ENCODE measurements around the gene SEMG1. TPM values are rescaled to one million over a fixed set of nuclear protein-coding genes. Genes with fewer than 3 reads are reported as not detected.

Gene SEMG1
- total RNA-seq, 1 donor from 2014 or later: not detected

- Mint-ChIP-seq H3K27ac (no peak overlapping the region), H3K36me3 (ENCODE audit: low read depth) (no peaks in the 10 kb centered on the region), H3K4me3 (no peak overlapping the region), H3K4me1 (ENCODE audit: low read depth) (no peaks in the 10 kb centered on the region), H3K27me3 (ENCODE audit: insufficient read depth) (peaks cover 27% of the 10 kb centered on the region), H3K9me3 (peaks cover 5% of the 10 kb centered on the region)
- intact Hi-C loops (cut with micrococcal nuclease): no loop called here
- no peak for DNase-seq (ENCODE audit: low spot score)
Observed at GRCh38 chr20:45235995-45236394, 29.2 kb downstream of the SEMG1 start.

GRCh38 chr20:45238139-45238538 lies 31.3 kb downstream of the SEMG1 start:
- Mint-ChIP-seq H3K9me3 (peaks cover 5% of the 10 kb centered on the region), H3K36me3 (ENCODE audit: low read depth) (no peaks in the 10 kb centered on the region), H3K27ac (no peak overlapping the region), H3K4me1 (ENCODE audit: low read depth) (no peaks in the 10 kb centered on the region), H3K27me3 (ENCODE audit: insufficient read depth) (peaks cover 34% of the 10 kb centered on the region), H3K4me3 (no peak overlapping the region)
- DNase-seq (ENCODE audit: low spot score): no peak
- intact Hi-C loops (cut with micrococcal nuclease): no loop called here

- Mint-ChIP-seq H3K27ac (no peak overlapping the region), H3K27me3 (ENCODE audit: insufficient read depth) (peaks cover 50% of the 10 kb centered on the region), H3K9me3 (no peaks in the 10 kb centered on the region), H3K36me3 (ENCODE audit: low read depth) (no peaks in the 10 kb centered on the region), H3K4me3 (no peak overlapping the region), H3K4me1 (ENCODE audit: low read depth) (no peaks in the 10 kb centered on the region)
- intact Hi-C loops (cut with micrococcal nuclease): no loop called here
- no peak for DNase-seq (ENCODE audit: low spot score)
Observed at GRCh38 chr20:45246109-45246508, 39.3 kb downstream of the SEMG1 start.

GRCh38 chr20:45247865-45248264 lies 41.0 kb downstream of the SEMG1 start:
- Mint-ChIP-seq H3K9me3 (no peaks in the 10 kb centered on the region), H3K36me3 (ENCODE audit: low read depth) (no peaks in the 10 kb centered on the region), H3K4me1 (ENCODE audit: low read depth) (no peaks in the 10 kb centered on the region), H3K27me3 (ENCODE audit: insufficient read depth) (peaks cover 38% of the 10 kb centered on the region), H3K4me3 (no peak overlapping the region), H3K27ac (no peak overlapping the region)
- intact Hi-C loops (cut with micrococcal nuclease): no loop called here
- no peak for DNase-seq (ENCODE audit: low spot score)

GRCh38 chr20:45248609-45249008 lies 41.8 kb downstream of the SEMG1 start:
- Mint-ChIP-seq H3K9me3 (no peaks in the 10 kb centered on the region), H3K27ac (no peak overlapping the region), H3K36me3 (ENCODE audit: low read depth) (no peaks in the 10 kb centered on the region), H3K4me3 (no peak overlapping the region), H3K4me1 (ENCODE audit: low read depth) (peaks cover under 1% of the 10 kb centered on the region), H3K27me3 (ENCODE audit: insufficient read depth) (peaks cover 31% of the 10 kb centered on the region)
- intact Hi-C loops (cut with micrococcal nuclease): no loop called here
- no peak for DNase-seq (ENCODE audit: low spot score)

GRCh38 chr20:45251884-45252560 lies 45.2 kb downstream of the SEMG1 start:
- intact Hi-C loops (cut with micrococcal nuclease): no loop called here
- Mint-ChIP-seq H3K4me1 (ENCODE audit: low read depth) (peaks cover 11% of the 10 kb centered on the region), H3K4me3 (no peak overlapping the region), H3K27me3 (ENCODE audit: insufficient read depth) (peaks cover 21% of the 10 kb centered on the region), H3K27ac (no peak overlapping the region), H3K36me3 (ENCODE audit: low read depth) (no peaks in the 10 kb centered on the region), H3K9me3 (no peaks in the 10 kb centered on the region)
- DNase-seq (ENCODE audit: low spot score): no peak

DNA sequence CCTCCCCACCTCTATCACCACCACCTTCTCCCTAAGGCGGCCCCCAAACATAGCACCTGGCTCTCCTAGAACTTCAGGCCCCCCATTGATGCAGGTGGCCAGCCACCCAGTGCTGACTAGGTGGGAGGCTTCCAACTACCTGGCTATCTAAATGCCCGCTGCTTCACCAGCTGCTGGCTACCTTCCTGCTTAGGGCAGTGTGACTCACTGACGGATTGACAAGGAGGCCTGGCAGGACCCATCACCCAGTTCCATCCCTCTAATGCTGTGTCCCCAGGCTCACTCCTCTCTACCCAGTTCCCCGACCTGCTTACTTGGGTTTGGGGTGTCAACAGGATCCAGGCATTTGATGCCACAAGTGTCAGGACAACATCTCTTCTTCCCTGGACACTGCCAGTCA lies 46.4 kb downstream of the SEMG1 start:
- Mint-ChIP-seq H3K4me3 (no peak overlapping the region), H3K27ac (no peak overlapping the region), H3K27me3 (ENCODE audit: insufficient read depth) (peaks cover 18% of the 10 kb centered on the region), H3K36me3 (ENCODE audit: low read depth) (no peaks in the 10 kb centered on the region), H3K9me3 (no peaks in the 10 kb centered on the region), H3K4me1 (ENCODE audit: low read depth) (peaks cover 11% of the 10 kb centered on the region)
- no peak for DNase-seq (ENCODE audit: low spot score)
- intact Hi-C loops (cut with micrococcal nuclease): no loop called here

DNA sequence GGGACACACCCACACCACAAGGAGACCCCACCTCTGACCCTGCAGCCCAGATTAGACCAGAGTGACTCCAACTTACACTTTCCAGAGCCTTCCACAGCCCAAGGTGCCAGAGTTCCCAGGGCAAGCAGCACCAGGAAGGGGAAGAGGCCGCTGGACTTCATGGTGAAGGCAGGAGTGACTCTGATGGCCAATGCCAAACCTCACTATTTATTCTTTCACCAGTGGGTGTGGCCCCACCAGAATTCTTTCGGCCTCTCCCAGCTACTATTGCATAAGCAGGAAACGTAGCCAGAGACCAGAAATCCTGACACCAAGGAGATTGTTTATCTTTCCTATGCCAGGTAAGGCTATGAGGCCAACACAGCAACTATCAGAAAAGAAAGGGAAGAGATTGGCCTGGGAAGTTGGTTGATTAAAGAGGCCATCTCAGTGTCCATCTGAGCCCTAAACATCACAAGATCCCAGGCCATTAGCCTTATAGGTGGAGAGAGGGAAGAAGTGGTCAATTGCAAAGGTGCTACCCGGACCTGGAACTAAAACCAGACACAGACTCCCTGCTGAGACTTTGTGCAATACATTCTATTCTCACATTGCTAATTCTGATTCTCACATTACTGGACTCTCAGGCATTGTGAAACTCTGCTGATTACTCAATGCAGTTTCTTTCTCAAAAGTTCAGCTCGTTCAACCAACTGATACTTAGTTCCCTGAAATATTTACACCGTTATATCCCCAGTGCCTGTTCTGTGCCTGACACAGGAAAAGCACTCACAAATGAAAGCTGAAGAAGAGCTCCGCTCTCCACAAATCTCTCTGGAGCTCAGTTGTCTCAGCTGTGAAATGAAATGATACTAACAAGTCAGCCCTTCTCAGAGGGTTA lies 47.8 kb downstream of the SEMG1 start, which contains the start of gene SLPI:
SLPI (minus strand) TSS at position 182 of the 880 bp plus-strand sequence; CDS start at position 161, 21 bp downstream.
- H3K36me3 Mint-ChIP-seq (ENCODE audit: low read depth): no peaks in the 10 kb centered on the region
- intact Hi-C loops (cut with micrococcal nuclease): no loop called here
- no peaks in the 10 kb centered on the region for H3K9me3 Mint-ChIP-seq
- DNase-seq (ENCODE audit: low spot score): no peak
- no peak within 1 kb of the TSS for H3K27ac Mint-ChIP-seq
- H3K27me3 Mint-ChIP-seq (ENCODE audit: insufficient read depth): peaks cover 10% of the 10 kb centered on the region
- H3K4me1 Mint-ChIP-seq (ENCODE audit: low read depth): peaks cover 11% of the 10 kb centered on the region
- H3K4me3 Mint-ChIP-seq: no peak within 1 kb of the TSS

GRCh38 chr20:45257161-45257560 lies 50.3 kb downstream of the SEMG1 start:
- no peak for DNase-seq (ENCODE audit: low spot score)
- H3K27me3 Mint-ChIP-seq (ENCODE audit: insufficient read depth): peaks cover 10% of the 10 kb centered on the region
- intact Hi-C loops (cut with micrococcal nuclease): no loop called here
- H3K4me1 Mint-ChIP-seq (ENCODE audit: low read depth): peaks cover 11% of the 10 kb centered on the region
- H3K36me3 Mint-ChIP-seq (ENCODE audit: low read depth): no peaks in the 10 kb centered on the region
- no peak overlapping the region for H3K4me3 Mint-ChIP-seq
- H3K9me3 Mint-ChIP-seq: no peaks in the 10 kb centered on the region
- H3K27ac Mint-ChIP-seq: no peak overlapping the region

DNA sequence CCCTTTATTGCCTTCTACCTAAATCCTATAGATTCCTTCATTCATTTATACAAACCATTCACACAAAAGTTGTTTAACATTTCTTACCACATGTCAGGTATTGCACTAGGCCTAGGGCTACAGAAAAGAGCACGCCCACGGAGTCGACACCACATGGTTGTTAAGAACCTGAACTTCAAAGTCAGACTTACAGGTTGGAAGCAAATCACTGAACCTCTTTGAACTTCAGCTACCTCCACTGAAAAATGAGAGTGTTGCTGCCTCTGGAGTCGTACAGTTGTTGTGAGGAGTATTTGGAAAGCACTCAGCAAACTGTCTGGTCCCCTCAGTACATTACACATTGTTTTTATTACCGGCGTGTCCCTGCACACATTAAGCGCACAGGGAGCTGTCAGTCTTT lies 50.9 kb downstream of the SEMG1 start:
- H3K27me3 Mint-ChIP-seq (ENCODE audit: insufficient read depth): peaks cover 11% of the 10 kb centered on the region
- no peaks in the 10 kb centered on the region for H3K9me3 Mint-ChIP-seq
- intact Hi-C loops (cut with micrococcal nuclease): no loop called here
- no peak for DNase-seq (ENCODE audit: low spot score)
- H3K36me3 Mint-ChIP-seq (ENCODE audit: low read depth): no peaks in the 10 kb centered on the region
- no peak overlapping the region for H3K4me3 Mint-ChIP-seq
- no peak overlapping the region for H3K27ac Mint-ChIP-seq
- peaks cover 11% of the 10 kb centered on the region for H3K4me1 Mint-ChIP-seq (ENCODE audit: low read depth)

DNA sequence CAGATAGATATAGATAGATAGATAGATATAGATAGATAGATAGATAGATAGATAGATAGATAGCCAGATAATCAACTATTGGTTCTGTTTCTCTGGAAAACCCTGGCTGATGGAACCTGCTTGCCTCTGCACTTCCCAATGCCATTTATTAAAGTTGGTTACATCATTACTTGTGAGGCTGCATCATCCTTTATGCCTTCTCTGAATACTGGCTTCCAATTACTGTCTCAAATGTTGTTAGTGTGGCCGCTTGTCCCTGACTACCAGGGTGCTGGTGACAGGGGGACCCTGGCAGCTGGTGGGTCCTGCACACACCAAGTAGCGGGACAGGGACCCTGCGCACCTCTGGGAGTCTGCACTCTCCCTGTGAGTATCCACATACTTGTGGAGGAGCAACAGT lies 51.4 kb downstream of the SEMG1 start:
- no peak for DNase-seq (ENCODE audit: low spot score)
- Mint-ChIP-seq H3K27me3 (ENCODE audit: insufficient read depth) (peaks cover 11% of the 10 kb centered on the region), H3K27ac (no peak overlapping the region), H3K4me3 (no peak overlapping the region), H3K36me3 (ENCODE audit: low read depth) (no peaks in the 10 kb centered on the region), H3K9me3 (no peaks in the 10 kb centered on the region), H3K4me1 (ENCODE audit: low read depth) (peaks cover 11% of the 10 kb centered on the region)
- intact Hi-C loops (cut with micrococcal nuclease): no loop called here

DNA sequence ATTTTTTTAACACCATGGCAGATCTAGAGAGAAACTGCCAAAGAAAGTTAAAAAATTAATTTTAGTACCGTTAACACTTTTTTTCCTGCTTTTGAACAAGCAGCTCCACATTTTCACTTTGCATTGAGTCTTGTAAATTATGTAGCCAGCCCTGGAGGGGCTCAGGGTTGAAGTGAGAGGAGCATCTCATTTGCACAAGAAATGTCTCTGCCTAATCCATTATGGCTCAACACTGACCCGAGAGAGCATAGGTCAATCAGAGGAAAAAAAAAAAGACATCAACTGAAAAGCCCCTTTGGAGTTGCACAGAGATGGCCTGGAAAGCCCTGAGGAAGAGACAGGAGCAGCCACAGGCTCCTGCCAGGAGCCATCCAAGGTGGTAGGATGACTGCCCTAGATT lies 51.8 kb downstream of the SEMG1 start:
- Mint-ChIP-seq H3K27me3 (ENCODE audit: insufficient read depth) (peaks cover 15% of the 10 kb centered on the region), H3K4me3 (no peak overlapping the region), H3K36me3 (ENCODE audit: low read depth) (no peaks in the 10 kb centered on the region), H3K4me1 (ENCODE audit: low read depth) (peaks cover 10% of the 10 kb centered on the region), H3K27ac (no peak overlapping the region), H3K9me3 (no peaks in the 10 kb centered on the region)
- no peak for DNase-seq (ENCODE audit: low spot score)
- intact Hi-C loops (cut with micrococcal nuclease): no loop called here

All from activated T-helper 1 cell treated with anti-CD3 and anti-CD28 coated beads, Interleukin-12 subunit alpha, Interleukin-12 subunit beta, Interleukin-2, Interleukin-4 antibody, amounts not matched to agents 30 ng/mL and 10 ng/mL and 1 ng/mL, durations not matched to agents 14 hours and 24 hours and 36 hours (primary cell).